GM12874 (cell line): Measurements from ENCODE around the gene MRGPRG.

Source experiments
- TF ChIP-seq, protein P1 (sequence below): IDR thresholded peaks from 2 replicates; pipeline ENCODE4 v1.5.1; 2011; ENCODE audit warnings: low read depth, mild to moderate bottlenecking, control low read depth, low read length, moderate library complexity; ENCODE audit not compliant: insufficient read depth

The MRGPRG gene

DNA sequence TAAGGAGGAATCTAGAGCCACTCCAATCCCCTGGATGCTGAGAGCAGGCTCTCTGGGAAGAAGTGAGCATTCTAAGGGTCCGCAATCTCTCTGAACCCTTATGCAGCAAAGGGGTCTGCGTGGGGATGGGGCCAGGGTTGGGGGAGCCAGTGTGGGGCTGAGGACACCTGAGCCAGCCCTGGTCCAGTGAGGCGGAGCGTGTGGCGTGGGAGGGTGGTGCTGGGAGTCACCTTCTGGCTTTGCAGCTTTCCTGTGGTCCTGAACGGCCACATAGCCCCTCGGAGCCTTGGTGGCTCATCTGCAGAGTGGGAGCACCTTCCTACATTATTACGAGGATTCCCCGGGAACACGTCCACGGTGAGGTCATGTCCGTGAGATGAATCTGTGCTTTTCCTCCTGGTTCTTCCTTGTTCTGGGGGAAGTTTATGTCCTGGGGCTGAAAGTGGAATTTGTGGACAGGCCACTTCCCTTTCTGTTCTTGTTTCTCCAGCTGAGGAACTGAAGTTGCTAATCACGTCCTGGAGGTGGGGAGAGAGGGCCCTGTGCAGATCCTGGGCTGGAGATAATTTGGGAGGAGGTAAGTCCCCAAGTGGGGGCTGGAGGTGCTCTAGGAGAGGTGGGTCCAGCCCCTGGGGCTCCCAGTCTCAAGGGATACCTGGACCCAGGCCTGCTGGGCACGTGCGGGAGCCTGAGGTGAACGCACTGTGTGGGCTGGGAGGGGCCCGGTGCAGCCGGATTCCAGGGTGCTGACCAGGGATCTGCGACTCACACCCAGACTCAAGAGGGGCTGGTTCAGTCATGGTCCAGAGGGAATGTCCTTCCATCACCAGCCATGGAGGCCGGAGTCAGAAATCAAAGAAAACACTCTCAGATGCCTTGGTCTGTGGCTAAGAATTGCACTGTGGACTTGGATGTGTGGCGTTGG is 7.5 kb upstream of the MRGPRG start:
- TF ChIP-seq, protein P1, sequence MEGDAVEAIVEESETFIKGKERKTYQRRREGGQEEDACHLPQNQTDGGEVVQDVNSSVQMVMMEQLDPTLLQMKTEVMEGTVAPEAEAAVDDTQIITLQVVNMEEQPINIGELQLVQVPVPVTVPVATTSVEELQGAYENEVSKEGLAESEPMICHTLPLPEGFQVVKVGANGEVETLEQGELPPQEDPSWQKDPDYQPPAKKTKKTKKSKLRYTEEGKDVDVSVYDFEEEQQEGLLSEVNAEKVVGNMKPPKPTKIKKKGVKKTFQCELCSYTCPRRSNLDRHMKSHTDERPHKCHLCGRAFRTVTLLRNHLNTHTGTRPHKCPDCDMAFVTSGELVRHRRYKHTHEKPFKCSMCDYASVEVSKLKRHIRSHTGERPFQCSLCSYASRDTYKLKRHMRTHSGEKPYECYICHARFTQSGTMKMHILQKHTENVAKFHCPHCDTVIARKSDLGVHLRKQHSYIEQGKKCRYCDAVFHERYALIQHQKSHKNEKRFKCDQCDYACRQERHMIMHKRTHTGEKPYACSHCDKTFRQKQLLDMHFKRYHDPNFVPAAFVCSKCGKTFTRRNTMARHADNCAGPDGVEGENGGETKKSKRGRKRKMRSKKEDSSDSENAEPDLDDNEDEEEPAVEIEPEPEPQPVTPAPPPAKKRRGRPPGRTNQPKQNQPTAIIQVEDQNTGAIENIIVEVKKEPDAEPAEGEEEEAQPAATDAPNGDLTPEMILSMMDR, result no peak

DNA sequence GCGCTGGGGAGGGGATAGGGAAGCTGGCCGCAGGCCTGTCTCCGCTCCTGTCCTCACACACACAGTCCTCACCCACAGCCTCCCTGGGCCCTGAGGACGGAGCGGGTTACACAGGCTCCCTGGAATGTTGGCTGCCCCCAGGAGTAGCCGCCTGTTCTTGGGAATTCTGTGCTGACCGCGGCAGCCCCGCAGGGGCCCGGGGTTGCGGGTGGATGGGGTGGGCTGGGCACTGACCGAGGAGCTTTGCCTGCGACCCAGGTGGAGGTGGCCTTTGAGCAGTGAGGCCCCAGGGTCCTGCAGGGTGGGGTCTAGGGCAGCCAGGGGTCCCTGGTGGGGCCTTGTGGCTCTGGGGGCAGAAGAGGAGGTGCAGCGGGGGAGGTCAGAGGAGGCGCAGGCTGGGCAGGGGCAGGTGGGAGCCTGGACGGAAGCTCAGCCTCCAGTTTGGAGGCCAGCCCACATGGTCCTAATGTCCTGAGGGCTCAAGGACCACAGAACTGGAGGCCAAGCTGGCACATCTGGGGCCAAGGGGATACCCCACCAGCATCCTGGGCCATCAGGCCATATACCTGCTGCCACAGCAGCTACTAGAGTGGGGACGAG is 6.6 kb upstream of the MRGPRG start:
- TF ChIP-seq, protein P1, result no peak

DNA sequence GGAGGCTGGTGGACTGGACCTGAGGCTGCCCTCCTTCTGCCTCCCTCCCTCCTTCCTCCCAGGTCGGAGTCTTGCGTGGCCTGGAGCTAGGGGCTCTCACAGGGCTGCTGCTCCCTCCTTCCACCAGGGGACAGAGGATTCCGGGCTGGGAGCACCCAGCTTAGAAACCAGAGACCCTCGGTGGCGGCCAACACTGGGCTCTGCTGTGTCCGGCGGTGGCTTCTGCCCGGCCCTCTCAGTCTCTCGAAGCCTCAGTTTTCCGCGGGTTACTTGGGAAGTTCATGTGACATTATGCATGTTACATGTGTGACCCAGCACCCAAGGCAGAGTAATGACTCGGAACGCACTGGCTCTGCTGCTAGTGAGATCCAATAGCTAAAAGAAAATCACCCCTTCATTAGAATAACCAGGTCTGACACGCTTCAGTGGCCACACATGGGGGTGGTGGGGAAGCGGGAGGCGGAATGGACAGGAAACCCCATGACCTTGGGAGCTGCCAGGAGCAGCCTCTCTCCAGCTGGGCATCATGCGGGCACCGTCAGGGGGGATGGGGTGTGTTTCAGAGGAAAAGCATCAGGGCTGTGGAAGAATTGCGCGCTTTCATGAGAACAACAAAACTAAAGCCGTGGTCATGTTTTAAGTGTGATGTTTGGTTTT is 5.9 kb upstream of the MRGPRG start:
- TF ChIP-seq, protein P1, result no peak

DNA sequence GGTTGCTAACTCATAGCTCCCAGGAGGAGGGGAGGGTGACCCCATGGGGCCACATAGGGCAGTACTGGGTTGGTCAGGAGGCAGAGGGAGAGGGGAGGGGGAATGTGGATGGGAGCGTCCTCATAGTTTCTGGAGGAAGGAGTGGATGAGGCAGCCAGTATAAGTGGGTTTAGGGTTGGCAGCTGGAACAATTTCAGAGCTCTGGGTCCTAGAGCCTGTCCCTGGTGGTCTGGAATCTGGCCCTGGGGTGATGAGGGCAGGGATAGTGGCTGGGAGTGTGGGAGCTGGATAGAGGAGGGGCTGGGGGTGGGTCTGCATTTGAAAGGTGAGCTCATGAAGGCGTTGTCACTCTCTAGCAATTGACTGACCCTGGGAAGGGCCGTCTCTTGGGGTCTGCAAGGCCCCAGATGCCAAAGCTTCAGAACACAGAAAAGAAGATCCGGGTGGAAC is 5.3 kb upstream of the MRGPRG start:
- TF ChIP-seq, protein P1, result no peak

DNA sequence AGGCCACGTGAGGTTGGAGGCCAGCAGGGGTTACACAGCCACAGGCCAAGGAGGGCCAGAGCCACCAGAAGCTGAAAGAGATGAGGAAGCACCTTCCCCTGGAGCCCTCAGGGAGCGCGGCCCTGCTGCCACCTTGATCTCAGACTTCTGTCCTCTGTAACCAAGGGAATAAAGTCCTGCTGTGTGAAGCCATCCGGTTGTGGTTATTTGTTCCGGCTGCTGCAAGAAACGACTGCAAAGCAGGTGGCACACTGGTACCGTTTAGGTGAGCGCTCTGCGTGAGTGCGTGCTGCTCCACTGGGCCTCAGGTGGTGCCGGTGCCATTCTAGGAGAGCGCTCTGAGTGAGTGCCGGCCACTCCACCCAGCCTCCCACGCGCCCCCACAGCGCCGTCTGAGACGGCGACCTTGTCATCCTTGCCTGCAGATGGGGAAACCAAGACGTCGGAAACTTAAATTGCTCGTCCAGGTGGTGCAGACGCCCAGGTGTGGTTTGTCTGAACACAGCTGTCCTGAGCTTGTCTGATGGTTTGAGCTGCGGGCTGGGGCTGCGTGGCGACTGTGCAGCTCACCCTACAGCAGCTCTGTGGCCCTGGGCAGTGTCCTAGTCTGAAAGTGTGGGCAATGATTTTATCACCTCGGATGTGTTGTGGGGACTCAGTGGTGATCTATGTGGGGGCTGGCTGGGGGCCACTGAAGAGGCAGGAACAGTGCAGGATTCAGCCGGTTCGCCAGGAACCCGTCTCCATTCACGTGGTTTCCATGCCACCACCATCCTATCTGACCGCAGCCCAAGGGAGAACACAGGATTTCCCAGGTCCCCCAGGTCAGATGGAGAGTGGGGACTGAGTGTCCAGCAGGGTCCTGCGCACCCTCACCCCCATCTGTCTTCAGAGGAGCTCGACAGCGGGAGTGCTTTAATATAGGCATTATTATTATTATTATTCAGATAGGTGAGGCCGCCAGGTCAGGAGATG is 4.6 kb upstream of the MRGPRG start:
- TF ChIP-seq, protein P1, result no peak

DNA sequence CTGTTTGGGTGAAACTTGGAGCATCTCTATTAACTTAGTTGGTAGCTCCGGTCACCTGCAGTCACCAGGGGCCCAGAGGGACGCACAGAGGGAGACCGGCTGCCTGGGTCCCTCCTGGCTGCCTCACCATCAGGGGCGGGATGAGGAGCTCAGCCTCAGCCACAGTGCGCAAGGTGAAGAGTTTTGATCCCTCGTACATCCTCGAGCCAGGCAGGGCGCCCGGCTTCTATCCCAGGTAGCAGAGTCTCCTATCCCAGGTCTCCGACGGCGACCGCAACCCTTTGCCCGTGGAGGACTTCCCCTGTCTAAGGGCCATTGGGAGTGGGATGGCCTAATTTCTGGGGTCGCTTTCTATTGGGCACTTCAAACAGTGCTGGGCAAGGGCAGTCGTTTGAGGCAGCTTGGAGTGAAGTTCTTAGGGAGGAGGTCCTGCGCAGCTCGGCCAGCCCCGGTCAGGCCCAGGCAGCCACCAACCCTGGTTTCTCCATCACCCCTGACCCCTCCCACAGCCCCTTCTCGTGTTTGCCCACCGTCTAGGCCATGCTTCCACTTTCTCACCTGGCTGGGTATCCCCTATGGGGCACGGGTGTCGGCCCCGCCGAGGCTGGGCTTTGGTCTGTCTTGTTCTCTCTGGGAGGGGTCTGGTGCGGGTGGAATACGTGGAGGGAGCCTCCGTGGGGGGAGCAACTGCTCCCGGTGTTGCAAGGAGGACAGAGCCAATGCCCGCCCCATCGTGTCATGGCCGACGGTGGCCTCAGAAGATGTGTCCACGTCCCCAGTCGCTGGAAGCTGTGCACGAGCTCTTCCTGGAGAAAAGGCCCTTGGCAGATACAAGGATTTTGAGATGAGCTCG is 3.6 kb upstream of the MRGPRG start:
- TF ChIP-seq, protein P1, result no peak
